HG03571 (cell line): ENCODE data around the gene MAP1LC3B2.

Source experiments
- ATAC-seq: cut with Tn5 transposase; IDR thresholded peaks from one replicate; pipeline ENCODE4 v1.9.1; 2021; ENCODE audit not compliant: unreplicated experiment

MAP1LC3B2 gene

DNA sequence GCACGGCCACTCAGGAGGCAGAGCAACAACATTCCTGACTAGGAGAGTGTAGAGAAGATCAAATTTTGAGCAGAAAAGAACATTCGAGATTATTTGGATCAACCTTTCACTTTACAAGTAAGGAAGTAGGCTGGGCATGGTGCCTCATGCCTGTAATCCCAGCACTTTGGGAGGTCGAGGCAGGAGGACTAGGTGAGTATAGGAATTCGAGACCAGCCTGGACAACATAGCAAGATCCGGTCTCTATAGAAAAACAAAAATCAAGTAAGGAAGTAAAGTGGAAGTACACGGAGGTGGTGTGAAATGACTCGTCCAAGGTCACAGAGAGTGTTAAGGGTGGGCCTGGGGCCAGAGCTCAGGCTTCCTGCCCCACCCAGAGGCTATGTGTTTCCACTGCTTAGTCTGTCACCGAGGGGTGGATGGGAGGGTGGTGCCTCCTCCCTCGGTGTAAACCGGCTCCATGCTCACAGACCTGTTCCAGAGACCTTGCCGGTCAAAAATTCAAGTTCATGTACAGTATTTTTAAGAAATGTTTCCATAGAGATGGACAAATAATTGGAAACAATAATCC lies 51.9 kb downstream of the MAP1LC3B2 start:
- no peak for ATAC-seq

DNA sequence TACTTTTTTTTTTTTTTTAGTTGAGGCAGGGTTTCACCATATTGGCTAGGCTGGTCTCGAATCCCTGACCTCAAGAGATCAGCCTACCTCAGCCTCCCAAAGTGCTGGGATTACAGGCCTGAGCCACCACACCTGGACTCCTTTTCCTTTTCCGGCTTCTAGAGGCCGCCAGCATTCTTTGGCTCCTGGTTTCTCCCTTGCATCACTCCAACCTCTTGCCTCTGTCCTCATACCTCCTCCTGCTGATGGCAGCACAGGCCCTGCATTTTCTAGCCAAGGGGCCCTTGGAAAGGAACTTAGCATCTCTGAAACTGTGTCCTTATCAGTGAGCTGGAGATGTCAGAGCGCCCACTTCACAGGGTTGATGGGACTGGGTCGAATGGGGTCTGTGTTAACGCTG lies 53.3 kb downstream of the MAP1LC3B2 start:
- ATAC-seq, result no peak

DNA sequence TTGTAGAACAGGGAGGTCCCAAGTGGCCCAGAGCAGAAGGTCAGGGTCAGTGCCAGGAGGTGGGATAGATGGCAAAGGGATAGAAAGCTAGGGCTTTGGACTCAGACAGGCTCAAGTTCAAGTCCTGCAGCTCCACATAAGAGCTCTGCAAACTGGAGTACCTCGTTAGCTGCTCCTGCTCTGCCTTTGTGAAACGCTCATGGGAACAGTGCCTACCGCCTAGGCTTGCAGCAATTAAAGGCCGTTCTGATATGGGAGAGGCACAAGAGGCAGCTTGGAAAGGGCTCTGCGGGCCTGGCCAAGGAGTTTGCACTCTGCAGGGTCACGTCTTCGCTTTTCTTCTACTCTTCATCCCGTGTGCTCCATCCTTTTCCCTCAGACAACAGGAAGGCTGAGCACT lies 54.1 kb downstream of the MAP1LC3B2 start:
- ATAC-seq, result no peak

DNA sequence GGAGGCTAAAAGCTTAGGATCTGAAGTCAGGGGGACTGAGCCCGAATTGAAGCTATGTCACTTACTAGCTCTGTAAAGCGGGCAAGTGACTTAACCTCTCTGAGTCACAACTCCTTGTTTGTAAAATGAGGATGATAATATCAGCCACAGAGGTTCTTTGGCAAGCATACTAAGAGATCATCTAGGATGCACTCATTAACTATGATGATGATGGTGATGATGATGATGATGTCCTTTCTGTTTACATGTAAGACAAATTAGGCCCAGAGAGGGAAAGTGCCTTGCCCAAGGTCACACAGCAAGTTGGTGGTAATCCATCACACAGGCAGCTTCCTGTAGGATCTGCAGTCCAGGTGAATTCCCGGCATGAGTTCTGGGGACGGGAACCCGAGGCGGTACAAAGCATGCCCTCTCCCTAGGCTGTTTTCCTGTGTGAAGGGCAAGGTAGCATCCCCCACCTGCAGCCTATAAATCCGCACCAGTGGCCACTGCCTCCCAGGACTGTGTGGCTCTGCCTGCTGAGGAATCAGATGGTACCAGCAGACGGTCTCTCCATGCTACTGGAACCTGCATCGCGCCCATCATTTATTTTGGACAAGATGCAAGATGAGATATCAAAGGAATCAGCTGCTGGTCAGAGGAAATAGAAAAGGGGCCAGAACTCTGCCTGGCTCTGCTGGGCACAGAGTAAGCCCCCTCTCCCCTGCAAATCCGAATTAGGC lies 55.2 kb downstream of the MAP1LC3B2 start:
- ATAC-seq, result no peak

DNA sequence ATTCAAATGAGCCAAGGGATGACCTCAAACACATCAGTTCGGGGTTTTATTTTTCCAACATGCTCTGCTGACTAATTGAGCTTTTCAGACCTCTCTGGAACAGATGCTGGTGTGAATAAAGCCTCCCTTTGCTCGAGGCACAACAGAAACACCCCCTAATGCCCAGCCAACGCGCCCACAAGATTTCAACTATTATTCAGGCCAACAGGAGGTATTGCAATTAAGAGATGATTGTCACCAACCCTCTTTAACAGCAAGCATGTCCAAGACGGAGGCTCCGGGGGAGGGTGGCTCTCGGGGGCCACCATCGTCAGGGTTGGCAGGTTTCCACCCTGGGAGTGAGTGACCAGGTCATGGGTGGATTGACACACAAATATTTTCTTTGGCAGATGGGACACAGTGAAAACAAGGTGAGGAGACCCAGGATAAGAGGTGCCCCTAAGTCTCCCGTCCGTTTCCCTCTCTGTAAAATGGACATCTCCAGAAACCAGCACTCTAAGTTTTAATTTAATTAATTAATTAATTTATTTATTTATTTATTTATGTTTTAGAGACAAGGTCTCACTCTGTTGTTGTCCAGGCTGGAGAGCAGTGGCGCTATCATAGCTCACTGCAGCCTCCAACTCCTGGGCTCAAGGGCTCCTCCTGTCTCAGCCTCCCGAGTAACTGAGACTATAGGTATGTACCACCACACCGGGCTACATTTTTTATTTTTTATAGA lies 56.1 kb downstream of the MAP1LC3B2 start:
- no peak for ATAC-seq

DNA sequence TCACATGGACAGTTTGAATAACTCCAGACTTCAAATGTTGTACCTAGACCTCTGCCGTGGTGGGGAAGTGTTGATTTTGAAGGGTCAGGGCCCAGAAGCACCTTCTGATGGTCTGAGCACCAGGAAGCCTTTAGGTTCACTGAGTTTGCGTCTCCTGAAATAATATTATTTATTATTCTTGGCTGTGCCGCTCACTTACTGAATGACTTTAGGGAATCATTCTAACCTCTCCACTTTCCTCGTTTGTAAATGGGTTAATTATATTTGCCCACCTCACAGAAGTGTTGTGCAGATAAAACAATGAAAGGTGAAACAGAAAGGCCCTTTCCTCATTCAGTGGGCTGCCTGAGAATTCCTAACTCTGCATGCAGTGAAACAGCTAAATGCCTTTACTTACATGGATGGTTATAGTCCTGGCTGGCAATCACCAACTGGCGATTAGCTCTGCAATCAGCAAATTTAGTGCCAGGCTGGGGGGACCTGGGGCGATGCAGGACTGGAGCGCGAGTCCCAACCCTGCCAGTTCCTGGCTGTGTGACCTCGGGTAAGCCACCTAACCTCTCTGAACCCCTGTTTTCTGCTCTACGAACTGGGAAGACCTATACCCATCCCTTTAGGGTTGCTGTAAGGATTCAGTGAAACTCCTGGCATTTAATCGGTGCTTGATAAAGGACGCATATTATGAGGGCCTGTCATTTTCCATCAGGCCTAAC lies 57.5 kb downstream of the MAP1LC3B2 start:
- ATAC-seq, result no peak

DNA sequence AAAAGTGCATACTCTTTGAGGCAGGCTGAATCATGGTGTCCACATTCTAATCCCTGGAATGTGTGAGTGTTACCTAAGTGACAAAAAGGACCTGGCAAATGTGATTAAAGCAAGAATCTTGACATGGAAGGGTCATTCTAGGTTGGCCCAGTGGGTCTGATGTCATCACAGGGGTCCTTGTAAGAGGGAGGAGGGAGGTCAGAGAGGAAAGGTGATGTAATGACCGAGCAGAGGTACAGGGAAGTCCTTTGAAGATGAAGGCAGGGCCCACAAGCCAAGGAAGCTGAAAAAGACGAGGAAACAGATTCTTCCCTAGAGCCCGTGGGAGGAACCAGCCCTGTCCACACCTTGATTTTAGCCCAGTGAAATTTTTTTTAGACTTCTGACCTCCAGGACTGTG lies 60.1 kb downstream of the MAP1LC3B2 start:
- ATAC-seq, result no peak

DNA sequence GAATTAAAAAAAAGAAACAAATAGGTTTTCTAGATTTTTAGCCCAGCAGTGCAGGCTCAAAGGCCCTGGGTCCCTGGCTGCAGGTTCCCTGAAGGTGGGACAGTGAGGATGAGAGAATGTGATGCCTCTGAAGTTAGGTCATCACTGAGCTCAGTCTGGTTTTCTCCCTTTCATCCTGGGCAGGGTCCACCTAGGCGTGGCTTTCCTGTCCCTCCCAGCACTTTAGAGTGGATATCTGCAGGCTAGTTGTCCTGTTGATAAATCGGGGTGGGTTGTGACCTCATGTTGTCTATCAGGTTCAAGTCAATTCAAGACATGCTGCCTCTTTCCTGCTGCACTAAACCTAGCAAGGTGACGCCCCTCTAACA lies 60.9 kb downstream of the MAP1LC3B2 start:
- ATAC-seq, result no peak

DNA sequence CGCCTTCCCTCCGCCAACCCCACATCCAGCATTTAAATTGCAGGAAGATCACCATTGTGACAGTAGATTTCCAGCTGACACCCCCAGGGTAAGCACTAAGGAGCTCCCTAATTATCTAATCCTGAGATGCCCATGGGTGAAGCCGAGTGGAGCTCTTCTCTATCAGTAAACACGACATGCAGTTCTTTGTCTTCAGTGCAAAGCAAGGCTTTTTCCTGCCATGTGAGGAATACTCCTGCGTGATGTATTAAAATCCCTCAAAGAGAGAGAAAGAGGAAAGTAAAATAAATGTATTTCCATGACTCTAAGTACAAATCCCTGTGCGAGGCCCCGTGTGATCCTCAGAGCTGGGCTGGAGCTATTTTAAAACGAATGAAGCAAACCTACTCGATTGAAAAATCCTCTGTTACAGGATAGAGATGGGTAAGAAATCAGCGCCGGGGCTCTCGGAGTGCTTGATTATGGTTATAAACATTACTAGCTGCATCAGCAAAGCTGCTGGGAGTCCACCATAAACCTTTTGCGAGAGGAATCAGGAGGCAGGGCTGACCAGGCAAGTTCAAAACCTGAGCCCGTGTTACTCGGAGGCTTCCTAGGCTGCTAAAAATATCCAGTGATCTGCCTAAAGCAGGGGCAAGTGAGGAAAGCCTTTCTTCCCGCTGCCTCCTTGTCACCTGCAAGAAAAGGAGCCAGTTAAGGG lies 61.5 kb downstream of the MAP1LC3B2 start:
- ATAC-seq, result no peak

DNA sequence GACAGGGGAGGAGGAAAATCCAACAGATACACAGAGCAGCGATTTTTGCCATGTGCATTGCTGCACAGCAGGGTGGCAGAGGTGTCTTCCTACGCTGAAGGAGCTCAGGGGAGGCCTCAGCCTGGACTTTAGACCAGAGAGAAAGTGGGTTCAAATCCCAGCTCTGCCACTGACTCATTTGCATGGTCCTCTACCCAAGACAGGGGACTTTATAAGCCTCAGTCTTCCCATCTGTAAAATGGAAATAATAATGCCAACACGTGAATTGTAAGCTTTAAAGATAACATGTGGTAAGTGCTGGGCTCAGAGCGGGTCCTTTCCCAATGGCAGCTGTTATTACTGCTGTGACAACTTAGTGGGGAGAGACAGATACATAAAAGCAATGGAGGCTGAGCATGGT lies 62.0 kb downstream of the MAP1LC3B2 start:
- no peak for ATAC-seq

DNA sequence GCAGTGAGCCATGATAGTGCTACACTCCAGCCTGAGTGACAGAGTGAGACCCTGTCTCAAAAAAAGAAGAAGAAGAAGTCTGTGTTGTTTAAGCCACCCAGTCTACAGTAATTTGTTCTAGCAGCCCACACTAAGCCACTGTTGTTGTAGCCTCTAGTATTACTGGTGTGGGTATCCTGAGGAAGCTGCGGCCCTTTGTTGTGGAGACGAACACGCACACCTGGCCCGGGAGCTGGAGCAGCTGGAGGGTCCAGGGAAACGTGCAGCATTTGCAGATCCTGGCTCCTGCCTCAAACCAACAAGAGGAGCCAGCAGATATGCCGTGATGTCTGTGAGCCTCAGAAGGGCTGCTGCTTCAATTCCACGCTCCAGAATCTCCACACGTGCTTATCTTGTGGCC lies 65.3 kb downstream of the MAP1LC3B2 start:
- no peak for ATAC-seq

DNA sequence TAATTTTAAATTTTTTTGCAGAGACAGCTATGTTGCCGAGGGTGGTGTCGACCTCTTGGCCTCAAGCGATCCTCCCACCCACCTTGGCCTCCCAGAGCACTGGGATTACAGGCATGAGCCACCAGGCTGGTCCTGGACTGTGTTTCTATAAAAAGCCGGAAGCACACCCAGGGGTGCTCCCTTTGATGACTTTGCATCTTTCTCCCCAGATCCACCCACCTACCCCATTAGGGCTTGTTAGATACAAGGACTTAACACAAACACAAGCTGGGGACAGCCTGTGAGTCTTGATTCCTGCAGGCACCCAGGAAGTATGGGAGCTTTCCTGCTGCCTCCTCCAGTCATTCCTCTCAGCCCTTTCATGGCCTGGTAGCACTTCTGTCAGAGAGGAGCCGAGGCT lies 67.0 kb downstream of the MAP1LC3B2 start:
- ATAC-seq, result no peak
